DOHH2 (cell line): ENCODE results near the gene USP6NL.

Source experiments
- EZH2phosphoT487 ChIP-seq: fragments of 200-600 bp; sonication (generic); IDR thresholded peaks from 2 replicates; pipeline ENCODE4 v1.6.1; 2017; ENCODE audit warnings: borderline replicate concordance, mild to moderate bottlenecking, antibody characterized with exemption, low read length, moderate library complexity, mixed read lengths
- TF ChIP-seq, protein P1 (sequence below): fragments of 200-600 bp; sonication (generic); IDR thresholded peaks from one replicate; pipeline ENCODE4 v1.5.1; 2014; ENCODE audit warnings: antibody characterized with exemption, mild to moderate bottlenecking, low read depth, low read length; ENCODE audit not compliant: poor library complexity, severe bottlenecking

DNA sequence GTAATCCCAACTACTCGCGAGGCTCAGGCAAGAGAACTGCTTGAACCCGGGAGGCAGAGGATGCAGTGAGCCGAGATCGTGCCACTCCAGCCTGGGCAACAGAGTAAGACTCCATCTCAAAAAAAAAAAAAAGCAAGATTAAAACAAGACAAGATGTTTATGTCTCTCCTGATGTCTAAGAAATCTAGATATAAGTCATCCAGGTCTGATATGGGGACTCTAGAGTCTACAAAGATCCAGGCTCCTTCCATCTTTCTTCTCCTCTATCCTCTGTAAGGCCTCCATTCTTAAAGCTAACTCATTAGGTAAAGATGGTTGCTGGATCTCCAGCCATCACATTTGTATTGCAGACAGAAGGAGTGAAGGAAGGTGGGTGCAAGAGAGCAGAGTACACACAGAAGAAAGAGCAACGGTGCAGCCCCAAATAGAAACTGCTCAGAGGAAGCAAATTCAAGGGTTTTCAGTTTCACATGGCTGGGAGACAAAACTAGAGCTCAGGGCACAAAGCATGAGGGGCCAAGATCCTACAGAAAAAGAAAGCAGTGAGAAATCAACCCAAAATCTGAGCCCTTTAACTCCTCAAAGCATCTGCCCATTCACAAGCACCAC lies 57.6 kb downstream of the USP6NL start:
- TF ChIP-seq, protein P1, sequence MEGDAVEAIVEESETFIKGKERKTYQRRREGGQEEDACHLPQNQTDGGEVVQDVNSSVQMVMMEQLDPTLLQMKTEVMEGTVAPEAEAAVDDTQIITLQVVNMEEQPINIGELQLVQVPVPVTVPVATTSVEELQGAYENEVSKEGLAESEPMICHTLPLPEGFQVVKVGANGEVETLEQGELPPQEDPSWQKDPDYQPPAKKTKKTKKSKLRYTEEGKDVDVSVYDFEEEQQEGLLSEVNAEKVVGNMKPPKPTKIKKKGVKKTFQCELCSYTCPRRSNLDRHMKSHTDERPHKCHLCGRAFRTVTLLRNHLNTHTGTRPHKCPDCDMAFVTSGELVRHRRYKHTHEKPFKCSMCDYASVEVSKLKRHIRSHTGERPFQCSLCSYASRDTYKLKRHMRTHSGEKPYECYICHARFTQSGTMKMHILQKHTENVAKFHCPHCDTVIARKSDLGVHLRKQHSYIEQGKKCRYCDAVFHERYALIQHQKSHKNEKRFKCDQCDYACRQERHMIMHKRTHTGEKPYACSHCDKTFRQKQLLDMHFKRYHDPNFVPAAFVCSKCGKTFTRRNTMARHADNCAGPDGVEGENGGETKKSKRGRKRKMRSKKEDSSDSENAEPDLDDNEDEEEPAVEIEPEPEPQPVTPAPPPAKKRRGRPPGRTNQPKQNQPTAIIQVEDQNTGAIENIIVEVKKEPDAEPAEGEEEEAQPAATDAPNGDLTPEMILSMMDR: no peak
- no peak for TF ChIP-seq EZH2phosphoT487
